HCT116 (cell line): ENCODE data around the gene FEV. TPM values are rescaled to one million over a fixed set of nuclear protein-coding genes. Genes with fewer than 3 reads are reported as not detected.

ENCODE experiments used
- ATAC-seq: fragments of 200-7000 bp; cut with Tn5 transposase; 2 replicates; pipeline ENCODE4 v1.9.1; 2020; ENCODE audit warnings: mild to moderate bottlenecking, moderate library complexity
- BruUV-seq: library from RNA; stranded (reverse); fragments of 400-500 nt; replicated peaks from 2 replicates; lab custom pipeline; 2021; lab: Mats Ljungman, UMichigan
- CTCF ChIA-PET: fragments of 300-600 bp; sonication (Branson Sonifier 250); formaldehyde crosslinking; loops from one replicate; lab custom pipeline; 2021; ENCODE audit warnings: antibody characterized with exemption; lab: Charles Lee
- POLR2A ChIA-PET: fragments of 300-600, 350-600 bp; sonication (Branson Sonifier 250); formaldehyde crosslinking; loops from one replicate; lab custom pipeline; 2021; ENCODE audit warnings: antibody characterized with exemption; lab: Charles Lee
- RAD21 ChIA-PET, 2 experiments: fragments of 300-600 bp; sonication (Branson Sonifier 250); formaldehyde crosslinking; loops; one replicate each; lab custom pipeline; 2023; ENCODE audit warnings: low total read pairs in 2 of 2; ENCODE audit not compliant: uncharacterized antibody in 2 of 2, unreplicated experiment in 2 of 2, low non-redundant PET in 1 of 2; lab: Charles Lee
- DNase-seq: peaks from one replicate; pipeline ENCODE4 v3.0.0-alpha.2; 2010; ENCODE audit warnings: low read depth, low spot score
- H2AFZ ChIP-seq: fragments of 200-600 bp; shearing (Covaris generic), sonication (generic); 2 replicates; pipeline ENCODE4 v1.6.1; 2017; ENCODE audit warnings: low read depth, mixed run types, mixed read lengths, antibody characterized with exemption, low read length; ENCODE audit not compliant: poor library complexity, severe bottlenecking
- H3K27ac ChIP-seq: 2 replicates; pipeline ENCODE4 v1.5.1; 2012; ENCODE audit warnings: low read depth, low read length
- H3K27me3 ChIP-seq: fragments of 200-600 bp; sonication (generic); 2 replicates; pipeline ENCODE4 v1.6.1; 2016; ENCODE audit warnings: mixed run types, low read length, mixed read lengths; ENCODE audit not compliant: insufficient read depth
- H3K36me3 ChIP-seq, 2 experiments: fragments of 200-500 bp in 1 of 2; fragments of 200-600 bp in 1 of 2; sonication (Bioruptor generic) in 1 of 2; sonication (generic) in 1 of 2; 2 replicates each; pipeline versions ENCODE4 v1.5.1 to v1.6.1; 2014 to 2016; ENCODE audit warnings: low read length in 2 of 2, inconsistent platforms in 1 of 2, mixed read lengths in 1 of 2, mixed run types in 1 of 2; ENCODE audit not compliant: insufficient read depth in 2 of 2, control insufficient read depth in 1 of 2
- H3K4me1 ChIP-seq, 2 experiments: fragments of 200-600 bp in 1 of 2; sonication (generic) in 1 of 2; 2 replicates each; pipeline versions ENCODE4 v1.5.1 to v1.6.1; 2012 to 2017; ENCODE audit warnings: low read length in 2 of 2, inconsistent platforms in 1 of 2, mild to moderate bottlenecking in 1 of 2, mixed read lengths in 1 of 2, mixed run types in 1 of 2, moderate library complexity in 1 of 2; ENCODE audit not compliant: insufficient read depth in 2 of 2, control insufficient read depth in 1 of 2
- H3K4me2 ChIP-seq: fragments of 200-600 bp; sonication (generic); 2 replicates; pipeline ENCODE4 v1.6.1; 2017; ENCODE audit warnings: mixed run types, low read length, mixed read lengths
- H3K4me3 ChIP-seq, 2 experiments: fragments of 200-600 bp in 1 of 2; sonication (generic) in 1 of 2; replicated peaks in 1 of 2; 2 replicates each; pipeline ENCODE4 v1.5.1; 2011 to 2016; ENCODE audit warnings: low read length in 2 of 2, control low read depth in 1 of 2, low read depth in 1 of 2, mild to moderate bottlenecking in 1 of 2, mixed read lengths in 1 of 2, mixed run types in 1 of 2
- H3K79me2 ChIP-seq: fragments of 200-600 bp; sonication (generic); 2 replicates; pipeline ENCODE4 v1.6.1; 2017; ENCODE audit warnings: mild to moderate bottlenecking, mixed run types, low read length, moderate library complexity, mixed read lengths; ENCODE audit not compliant: insufficient read depth
- H3K9ac ChIP-seq: fragments of 200-600 bp; sonication (generic); 2 replicates; pipeline ENCODE4 v1.6.1; 2016; ENCODE audit warnings: low read length, mixed read lengths
- H3K9me2 ChIP-seq: fragments of 200-600 bp; sonication (generic), shearing (Covaris generic); 2 replicates; pipeline ENCODE4 v1.6.1; 2017; ENCODE audit warnings: mixed run types, mild to moderate bottlenecking, moderate library complexity; ENCODE audit not compliant: insufficient read depth
- H3K9me3 ChIP-seq, 2 experiments: fragments of 200-500 bp in 1 of 2; fragments of 200-600 bp in 1 of 2; sonication (Bioruptor generic) in 1 of 2; sonication (generic) in 1 of 2; 2 replicates each; pipeline ENCODE4 v1.6.1; 2014 to 2017; ENCODE audit warnings: low read length in 2 of 2, mixed read lengths in 2 of 2, inconsistent platforms in 1 of 2, low read depth in 1 of 2, mild to moderate bottlenecking in 1 of 2, mixed run types in 1 of 2, moderate library complexity in 1 of 2; ENCODE audit not compliant: control insufficient read depth in 1 of 2, insufficient read depth in 1 of 2
- H4K20me1 ChIP-seq: fragments of 200-600 bp; sonication (generic), shearing (Covaris generic); 2 replicates; pipeline ENCODE4 v1.6.1; 2017; ENCODE audit warnings: mixed run types, mild to moderate bottlenecking, moderate library complexity; ENCODE audit not compliant: insufficient read depth
- ATF3 ChIP-seq: IDR thresholded peaks from 2 replicates; pipeline ENCODE4 v1.6.1; 2012
- CBX3 ChIP-seq: IDR thresholded peaks from 2 replicates; pipeline ENCODE4 v1.6.1; 2012; ENCODE audit warnings: low read depth
- CEBPB ChIP-seq: IDR thresholded peaks from 2 replicates; pipeline ENCODE4 v1.6.1; 2012; ENCODE audit warnings: low read depth
- CTCF ChIP-seq, 3 experiments: fragments of 200-600 bp in 1 of 3; sonication (generic) in 1 of 3; IDR thresholded peaks in 2 of 3; conservative IDR thresholded peaks in 1 of 3; 2 replicates each; pipeline ENCODE4 v1.5.1; 2012 to 2017; ENCODE audit warnings: low read depth in 2 of 3, low read length in 2 of 3, antibody characterized with exemption in 1 of 3, borderline replicate concordance in 1 of 3, control low read depth in 1 of 3, mild to moderate bottlenecking in 1 of 3, mixed read lengths in 1 of 3, mixed run types in 1 of 3, moderate library complexity in 1 of 3; ENCODE audit not compliant: insufficient read depth in 1 of 3
- EGR1 ChIP-seq: IDR thresholded peaks from 2 replicates; pipeline ENCODE4 v1.6.1; 2012; ENCODE audit warnings: low read depth
- EZH2phosphoT487 ChIP-seq: fragments of 200-600 bp; IDR thresholded peaks from 2 replicates; pipeline ENCODE4 v1.6.1; 2018; ENCODE audit warnings: antibody characterized with exemption, borderline replicate concordance
- JUND ChIP-seq: IDR thresholded peaks from 2 replicates; pipeline ENCODE4 v1.6.1; 2012
- MAX ChIP-seq: IDR thresholded peaks from 2 replicates; pipeline ENCODE4 v1.6.1; 2012
- RAD21 ChIP-seq: IDR thresholded peaks from 2 replicates; pipeline ENCODE4 v1.6.1; 2012; ENCODE audit warnings: low read depth, mild to moderate bottlenecking
- SP1 ChIP-seq: IDR thresholded peaks from 2 replicates; pipeline ENCODE4 v1.6.1; 2012; ENCODE audit warnings: low read depth
- SRF ChIP-seq: IDR thresholded peaks from 2 replicates; pipeline ENCODE4 v1.6.1; 2012; ENCODE audit warnings: low read depth
- ZBTB33 ChIP-seq: IDR thresholded peaks from 2 replicates; pipeline ENCODE4 v1.6.1; 2011; ENCODE audit warnings: mild to moderate bottlenecking, low read length, moderate library complexity; ENCODE audit not compliant: insufficient replicate concordance; ENCODE audit errors: extremely low read depth
- intact Hi-C: fragments of 100-400 bp; cut with micrococcal nuclease; formaldehyde crosslinking; loops from 2 replicates; pipeline ENCODE4 v1.10.0; 2022
- total RNA-seq: library from RNA; stranded (reverse); gene quantifications from one replicate; pipeline ENCODE4 v1.2.1, GENCODE V29; 2021; ENCODE audit not compliant: unreplicated experiment

FEV gene
- total RNA-seq, 1 experiment from 2014 or later, result not detected

- TF ChIP-seq ZBTB33, result no peak
- TF ChIP-seq MAX, result no peak
- no peak for TF ChIP-seq CBX3
- no peak for TF ChIP-seq SP1
- TF ChIP-seq CEBPB, result no peak
- no peak for TF ChIP-seq RAD21
Measured at GRCh38 chr2:218985325-218986091, 524 bp upstream of the FEV start (continued).

- no TSS peak for BruUV-seq
- no peaks in the 10 kb centered on the region for H3K36me3 ChIP-seq
- H3K4me1 ChIP-seq, result peaks cover 0 to 10% of the 10 kb centered on the region in 2 experiments; a peak in 1 of 4 replicates
- no peak overlapping the region for H3K27ac ChIP-seq
- ChIA-PET CTCF (no interaction called here), POLR2A (no interaction called here), RAD21 (no interaction called here)
- no peaks in the 10 kb centered on the region for H4K20me1 ChIP-seq
- ATAC-seq (no peak), DNase-seq (no peak)
- H3K9me2 ChIP-seq, result no peaks in the 10 kb centered on the region
- H3K9me3 ChIP-seq, result no peaks in the 10 kb centered on the region
- H3K9ac ChIP-seq, result no peak overlapping the region
- intact Hi-C loops, result no loop called here
- H3K4me3 ChIP-seq, result no peak overlapping the region
- no peak overlapping the region for H3K4me2 ChIP-seq
- H3K79me2 ChIP-seq, result no peaks in the 10 kb centered on the region
- H3K27me3 ChIP-seq, result 0 out of 2 replicates have a peak, but pooled peaks cover 8% of the 10 kb centered on the region
- H2AFZ ChIP-seq, result no peak overlapping the region
- TF ChIP-seq ATF3 (no peak), CTCF (IDR thresholded peaks at IDR 0.05 in 2 of 3, conservative IDR thresholded peaks at IDR 0.05 in 1 of 3; ENCODE audit: borderline replicate concordance in 1 of 3, insufficient read depth in 1 of 3, low read depth in 2 of 3, low read length in 2 of 3) (no peak), SP1 (no peak), ZBTB33 (no peak), SRF (no peak), JUND (no peak), EGR1 (no peak), EZH2phosphoT487 (no peak)
Measured at GRCh38 chr2:218984239-218985020, 554 bp downstream of the FEV start.
